HG02759 (cell line): Measurements from ENCODE around the gene RFFL.
"Not testable (repeated sequence)": the region's sequence is repeated elsewhere in the genome, so short reads cannot be mapped to it uniquely, and the experiment has no call there.

Experiments
- ATAC-seq: cut with Tn5 transposase; IDR thresholded peaks from one replicate; pipeline ENCODE4 v1.9.1; 2021; ENCODE audit warnings: mild to moderate bottlenecking, moderate library complexity; ENCODE audit not compliant: unreplicated experiment

The RFFL gene, protein sequence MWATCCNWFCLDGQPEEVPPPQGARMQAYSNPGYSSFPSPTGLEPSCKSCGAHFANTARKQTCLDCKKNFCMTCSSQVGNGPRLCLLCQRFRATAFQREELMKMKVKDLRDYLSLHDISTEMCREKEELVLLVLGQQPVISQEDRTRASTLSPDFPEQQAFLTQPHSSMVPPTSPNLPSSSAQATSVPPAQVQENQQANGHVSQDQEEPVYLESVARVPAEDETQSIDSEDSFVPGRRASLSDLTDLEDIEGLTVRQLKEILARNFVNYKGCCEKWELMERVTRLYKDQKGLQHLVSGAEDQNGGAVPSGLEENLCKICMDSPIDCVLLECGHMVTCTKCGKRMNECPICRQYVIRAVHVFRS

DNA sequence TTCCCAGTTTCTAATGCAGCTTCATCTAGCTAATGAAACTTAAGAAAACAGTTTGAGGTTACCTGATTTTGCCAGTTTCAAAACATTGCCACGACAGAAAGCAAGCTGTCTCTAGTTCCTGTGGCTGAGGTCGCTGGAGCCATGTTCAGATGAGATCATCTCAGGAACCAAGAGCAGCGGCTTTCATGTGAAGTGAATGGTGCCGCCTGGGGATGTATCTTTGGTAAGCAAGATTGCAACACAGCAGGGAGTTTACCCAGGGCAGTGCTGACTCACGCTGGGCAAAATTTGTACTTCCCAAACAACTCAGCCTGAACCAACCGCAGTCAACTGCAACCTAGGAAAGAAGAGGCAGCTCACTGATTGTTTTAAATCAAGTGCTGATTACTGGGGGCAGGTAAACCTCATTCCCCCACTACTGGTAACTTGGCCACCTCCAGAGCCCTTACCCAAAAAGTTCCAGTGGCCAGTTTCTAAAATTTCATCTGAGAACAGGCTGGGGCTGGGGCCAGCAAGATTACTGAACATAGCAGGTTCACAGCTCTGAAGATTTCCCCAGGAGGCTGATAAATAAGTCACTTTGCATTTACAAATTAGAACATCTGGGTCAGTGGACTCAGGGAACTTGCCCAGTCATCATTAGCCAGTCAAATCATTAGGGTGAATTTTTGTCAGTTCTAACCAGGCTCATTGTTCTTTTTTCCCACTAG lies at the start of gene RFFL:
RFFL (minus strand) TSS at position 194 of the 710 bp plus-strand sequence. CDS start 37,154 bp downstream, outside the sequence.
- peak; percentile 87 for ATAC-seq

- not testable (repeated sequence) for ATAC-seq
These were observed 47.3 kb upstream of the RFFL start for GRCh38 chr17:35110791-35111190.

DNA sequence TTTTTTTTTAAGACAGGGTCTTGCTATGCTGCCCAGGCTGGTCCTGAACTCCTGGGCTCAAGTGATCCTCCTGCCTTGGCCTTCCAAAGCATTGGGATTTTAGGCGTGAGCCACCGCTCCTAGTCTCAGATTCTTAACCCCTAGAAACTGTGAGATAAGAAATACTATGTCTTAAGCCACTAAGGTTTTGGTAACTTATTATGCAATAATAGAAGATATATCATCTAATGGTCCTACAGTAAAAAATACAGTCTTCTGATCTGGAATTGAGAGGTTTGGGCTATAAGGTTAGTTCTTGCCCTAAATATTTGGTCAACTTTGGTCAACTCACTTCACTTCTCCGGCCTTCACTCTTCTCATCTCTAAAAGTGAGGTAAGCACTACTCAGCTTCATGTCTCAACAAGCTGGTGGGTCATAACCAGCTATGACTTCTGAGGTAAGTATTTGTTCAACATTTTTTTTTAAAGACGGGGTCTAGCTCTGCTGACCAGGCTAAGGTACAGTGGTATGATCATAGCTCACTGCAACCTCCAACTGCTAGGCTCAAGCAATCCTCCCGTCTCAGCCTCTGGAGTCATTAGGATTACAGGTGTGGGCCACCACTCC lies 41.4 kb upstream of the RFFL start:
- no peak for ATAC-seq

DNA sequence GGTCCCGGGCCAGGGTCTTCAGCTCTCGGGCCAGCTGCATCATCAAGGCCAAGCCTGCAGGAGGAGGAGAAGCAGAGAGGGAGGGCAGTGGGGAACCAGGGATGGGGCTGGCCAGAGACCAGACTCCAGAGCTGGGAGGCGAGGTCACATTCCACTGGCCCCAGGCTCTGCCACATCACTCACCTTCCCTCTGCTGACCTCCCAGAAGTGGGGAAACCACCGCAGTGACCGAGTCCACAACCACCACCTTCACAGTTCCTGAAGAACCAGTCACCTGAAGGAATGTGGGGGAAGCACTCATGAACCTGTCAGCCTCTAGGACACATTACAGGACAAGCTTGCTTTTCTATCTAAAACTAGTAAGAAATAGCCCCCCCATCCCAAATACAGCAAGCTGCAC lies 39.8 kb upstream of the RFFL start:
- ATAC-seq, result no peak

DNA sequence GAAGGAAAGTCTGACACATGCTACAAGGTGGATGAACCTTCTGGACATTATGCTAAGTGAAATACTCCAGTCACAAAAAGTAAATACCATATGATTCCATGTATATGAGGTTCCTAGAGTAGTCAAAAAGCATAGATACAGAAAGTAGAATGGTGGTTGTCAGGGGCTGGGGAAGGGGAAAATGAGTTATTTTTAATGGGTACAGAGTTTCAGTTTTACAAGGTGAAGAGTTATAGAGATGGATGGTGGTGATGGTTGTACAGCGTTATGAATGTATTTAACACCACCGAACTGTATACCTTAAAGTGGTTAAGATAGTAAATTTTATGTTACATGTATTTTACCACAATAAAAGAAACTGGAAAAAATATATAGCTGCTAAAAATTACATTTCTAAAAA lies 38.2 kb upstream of the RFFL start:
- no peak for ATAC-seq

DNA sequence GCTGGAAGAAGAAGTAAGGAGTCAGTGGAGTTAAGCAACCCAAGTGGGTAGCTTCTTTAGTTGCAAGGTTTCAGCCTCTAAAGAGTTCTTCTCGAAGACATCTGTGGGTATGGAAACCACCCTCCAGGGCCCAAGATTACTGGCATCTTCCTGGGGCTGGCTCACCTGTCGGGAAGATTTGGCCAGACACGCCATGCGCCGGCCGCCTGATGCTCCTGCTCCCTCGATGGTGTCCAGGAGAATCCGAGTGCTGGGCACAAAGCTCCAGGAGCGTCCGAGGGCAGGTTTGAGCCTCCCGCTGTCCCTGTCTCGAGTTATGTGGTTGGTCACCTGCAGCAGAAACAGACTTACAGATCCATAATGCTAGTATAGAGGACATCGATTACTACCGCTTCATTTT lies 37.5 kb upstream of the RFFL start:
- no peak for ATAC-seq

- no peak for ATAC-seq
These were observed 36.4 kb upstream of the RFFL start for GRCh38 chr17:35099908-35100307.

- no peak for ATAC-seq
These were observed 34.3 kb upstream of the RFFL start for GRCh38 chr17:35097776-35098175.

GRCh38 chr17:35095741-35096140 lies 32.2 kb upstream of the RFFL start:
- no peak for ATAC-seq

GRCh38 chr17:35094902-35095301 lies 31.4 kb upstream of the RFFL start:
- no peak for ATAC-seq

- not testable (repeated sequence) for ATAC-seq
These were observed 27.2 kb upstream of the RFFL start for GRCh38 chr17:35090707-35091106.

DNA sequence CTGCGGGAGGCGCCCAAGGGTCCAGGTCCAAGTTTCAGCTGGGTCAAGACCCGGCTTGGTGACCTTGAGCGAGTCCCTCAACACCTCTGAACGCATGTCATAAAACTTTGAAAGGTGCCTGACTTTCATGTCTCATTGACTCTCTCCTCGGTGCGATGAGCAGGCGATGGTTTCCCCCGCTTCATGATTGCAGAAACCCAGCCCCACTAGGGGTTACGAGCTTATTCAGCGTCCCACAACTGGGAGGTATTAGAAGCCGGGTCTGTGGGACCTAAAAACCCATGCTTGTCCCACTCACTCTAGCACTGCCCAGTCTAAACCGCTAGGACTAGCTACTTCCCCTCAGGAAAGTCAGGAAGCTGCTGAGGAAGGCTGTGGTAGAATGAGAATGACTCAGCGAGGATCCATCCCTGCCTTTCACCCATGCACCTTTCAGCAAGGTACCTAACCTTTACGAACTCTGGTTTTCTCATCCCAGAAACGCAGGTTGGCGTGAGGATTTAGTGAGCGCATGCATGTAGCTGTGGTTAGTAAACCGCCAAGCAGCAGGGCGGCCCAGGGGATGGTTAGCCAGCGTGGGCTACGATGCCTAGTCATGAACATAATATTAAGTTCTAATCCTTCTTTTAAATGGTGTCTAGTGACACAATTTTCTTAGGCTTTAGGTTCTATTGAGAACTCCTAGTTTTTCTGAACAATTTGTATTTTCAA lies 26.2 kb upstream of the RFFL start:
- peak; percentile 9 for ATAC-seq

DNA sequence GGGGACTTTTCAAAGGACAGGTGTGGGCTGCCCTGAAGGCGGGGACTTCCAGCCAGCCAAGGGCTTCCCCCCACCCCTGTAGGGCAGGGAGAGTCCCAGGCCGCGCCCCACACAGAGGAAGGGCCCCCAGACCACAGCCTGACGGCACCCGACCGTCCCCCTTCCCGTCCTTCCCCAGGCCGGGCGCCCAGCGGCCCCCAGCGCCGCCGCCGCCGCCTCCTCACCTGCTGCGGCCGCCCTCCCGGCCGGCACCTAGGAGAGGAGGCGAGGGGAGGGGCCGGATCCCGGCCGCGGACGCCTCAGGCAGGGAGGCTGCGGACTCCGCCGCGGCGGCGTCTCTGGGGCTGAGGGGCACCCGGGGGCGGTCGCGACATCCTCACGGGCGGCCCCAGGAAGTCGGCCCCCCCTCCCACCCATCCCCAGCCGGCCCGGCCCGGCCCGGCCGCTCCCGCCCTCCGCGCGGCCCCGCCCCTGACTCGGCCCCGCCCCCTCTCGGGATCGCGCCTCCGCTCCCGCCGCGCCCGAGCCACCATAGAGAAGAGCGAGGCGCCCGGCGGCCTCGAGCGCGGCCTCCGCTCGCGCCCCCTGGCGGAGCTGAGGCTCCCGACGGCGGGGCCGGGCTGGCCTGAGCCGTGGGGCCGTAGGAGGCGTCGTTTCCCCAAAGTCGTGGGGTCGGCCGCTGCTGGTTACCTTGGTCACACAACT lies 25.5 kb upstream of the RFFL start:
- ATAC-seq, result peak; percentile 68

DNA sequence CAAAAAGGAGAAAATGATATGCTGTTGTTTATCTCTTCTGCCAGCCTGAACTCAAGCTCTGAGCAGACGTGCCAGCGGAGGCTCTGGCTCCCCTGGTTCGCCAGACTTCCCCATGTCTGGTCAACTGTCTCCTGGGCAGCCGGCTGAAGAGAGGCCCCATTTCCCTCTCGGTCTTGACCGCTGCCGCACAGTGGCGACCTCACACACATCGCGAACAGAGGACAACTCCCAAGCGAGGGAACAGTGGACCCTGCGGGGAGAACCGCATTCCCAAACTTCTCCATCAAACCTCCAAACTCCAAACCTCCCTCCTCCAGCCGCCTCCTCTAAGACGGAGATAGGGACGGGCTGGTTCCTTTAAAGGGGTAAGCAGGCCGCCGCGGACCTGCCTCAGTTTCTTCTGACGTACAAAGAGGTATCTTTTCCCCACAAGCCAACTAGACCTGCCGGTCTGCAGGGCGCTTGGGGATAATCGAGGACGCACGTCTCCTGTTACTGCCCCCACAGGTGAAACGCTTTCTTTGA lies 24.9 kb upstream of the RFFL start:
- ATAC-seq, result no peak

GRCh38 chr17:35087731-35088355 lies 24.3 kb upstream of the RFFL start:
- ATAC-seq, result no peak

DNA sequence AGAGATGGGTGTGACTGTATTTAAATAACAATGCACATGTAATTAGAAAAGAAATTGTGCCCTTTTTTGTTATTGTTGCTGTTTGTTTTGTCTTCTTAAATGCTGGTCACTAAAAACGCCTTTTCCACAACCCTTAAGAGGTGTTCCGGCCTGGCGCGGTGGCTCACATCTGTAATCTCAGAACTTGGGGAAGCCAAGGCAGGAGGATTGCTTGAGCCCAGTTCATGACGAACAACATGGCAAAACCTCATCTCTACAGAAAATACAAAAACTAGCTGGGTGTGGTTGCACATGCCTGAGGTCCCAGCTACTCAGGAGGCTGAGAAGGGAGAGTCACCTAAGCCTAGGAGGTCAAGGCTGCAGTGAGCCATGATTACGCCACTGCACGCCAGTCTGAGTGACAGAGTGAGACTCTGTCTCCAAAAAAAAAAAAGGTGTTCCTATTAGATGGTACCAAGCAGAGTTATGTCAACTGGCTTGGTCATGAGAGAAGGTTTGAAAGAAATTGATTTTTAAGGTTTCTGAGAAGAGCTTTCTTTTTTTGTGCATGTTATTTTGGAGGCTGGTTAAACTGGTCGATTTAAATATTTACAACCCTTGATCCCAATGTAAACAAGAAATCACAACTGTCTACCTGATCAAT lies 23.5 kb upstream of the RFFL start:
- no peak for ATAC-seq

DNA sequence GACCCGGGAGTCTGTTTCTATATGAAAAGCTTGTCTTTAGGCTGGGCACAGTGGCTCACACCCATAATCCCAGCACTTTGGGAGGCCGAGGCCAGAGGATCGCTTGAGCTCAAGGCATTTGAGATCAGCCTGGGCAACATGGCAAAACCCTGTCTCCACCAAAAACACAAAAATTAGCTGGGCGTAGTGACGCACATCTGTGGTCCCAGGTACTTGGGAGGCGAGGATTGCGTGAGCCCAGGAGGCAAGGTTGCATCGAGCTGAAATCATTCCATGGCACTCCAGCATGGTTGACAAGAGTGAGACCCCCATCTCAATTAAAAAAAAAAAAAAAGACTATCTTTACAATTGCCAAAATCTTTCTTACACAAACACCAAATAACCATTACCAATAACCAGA lies 22.7 kb upstream of the RFFL start:
- no peak for ATAC-seq

DNA sequence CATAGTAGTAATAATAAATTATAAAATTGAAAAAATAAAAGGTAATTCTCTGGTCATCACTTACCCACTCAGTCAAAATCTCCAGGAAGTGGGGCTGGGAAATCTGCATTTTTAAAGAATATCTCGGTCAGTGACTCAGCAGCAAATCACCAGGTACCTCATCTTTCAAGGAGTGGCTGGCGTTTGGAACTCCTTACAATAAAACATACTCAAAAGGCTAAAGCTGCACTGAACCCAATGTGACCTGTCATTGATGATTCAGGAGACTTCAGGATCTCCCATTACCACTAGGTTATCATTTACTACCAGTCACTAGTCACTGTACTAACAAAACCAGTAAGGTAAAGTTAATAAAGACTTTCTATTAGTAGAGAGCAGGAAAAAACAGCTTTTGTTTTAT lies 21.5 kb upstream of the RFFL start:
- no peak for ATAC-seq

DNA sequence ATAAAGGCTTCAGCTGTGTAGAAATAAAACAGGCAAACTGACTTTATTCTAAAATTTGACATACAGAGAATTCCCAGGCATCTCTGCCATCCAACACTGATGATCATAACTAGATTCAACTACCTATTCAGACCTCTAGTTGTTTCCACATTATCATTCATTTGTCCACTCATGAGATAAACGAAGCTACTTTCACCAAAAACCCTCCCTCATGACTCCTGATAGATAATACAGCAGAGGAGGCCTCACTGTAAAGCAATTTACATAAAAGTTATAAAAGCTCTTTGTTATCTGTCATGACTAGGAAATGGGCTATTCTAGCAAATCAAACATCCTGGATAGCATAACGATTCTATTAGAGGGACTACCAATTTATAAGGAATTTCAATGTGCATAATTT lies 19.6 kb upstream of the RFFL start:
- ATAC-seq, result no peak
